ENCODE measurements around the gene TESK2. TPM values are rescaled to one million over a fixed set of nuclear protein-coding genes. Genes with fewer than 3 reads are reported as not detected.
"Not testable (repeated sequence)": the region's sequence is repeated elsewhere in the genome, so short reads cannot be mapped to it uniquely, and the experiment has no call there.

The TESK2 gene
- total RNA-seq, 1 donor from 2014 or later = 14.9 TPM

DNA sequence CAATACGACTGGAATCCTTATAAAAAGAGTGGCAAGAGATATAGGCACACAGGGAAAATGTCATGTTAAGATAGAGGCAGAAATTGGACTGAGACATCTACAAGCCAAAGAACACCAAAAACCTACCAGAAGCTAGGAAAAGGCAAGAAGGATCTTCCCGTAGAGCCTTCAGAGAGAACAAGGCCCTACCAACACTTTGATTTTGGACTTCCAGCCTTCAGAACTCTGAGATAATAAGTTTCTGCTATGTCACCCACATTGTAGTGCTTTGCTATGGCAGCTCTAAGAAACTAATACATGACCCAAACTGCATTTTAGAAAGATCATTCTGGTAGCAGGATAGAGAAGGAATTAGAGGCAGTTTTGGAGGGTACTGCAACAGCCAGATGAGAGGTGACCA lies 126.7 kb downstream of the TESK2 start:
- H3K9ac ChIP-seq = no peak overlapping the region
- H3K36me3 Mint-ChIP-seq = no peaks in the 10 kb centered on the region
- no peaks in the 10 kb centered on the region for H3K27me3 ChIP-seq
- H3K9me3 Mint-ChIP-seq = no peaks in the 10 kb centered on the region
- H3K9me3 ChIP-seq (ENCODE audit: low read depth) = no peaks in the 10 kb centered on the region
- DNase-seq (ENCODE audit: low spot score) = no peak
- H3K27me3 Mint-ChIP-seq (ENCODE audit: insufficient read depth, low read depth) = no peaks in the 10 kb centered on the region
- H2AFZ ChIP-seq (replicated peaks) = no peak overlapping the region
- peaks cover 34% of the 10 kb centered on the region for H3F3A ChIP-seq (ENCODE audit: low read depth)
- peaks cover 10% of the 10 kb centered on the region for H3K4me1 Mint-ChIP-seq
- H3K79me2 ChIP-seq (ENCODE audit: low read depth) = no peaks in the 10 kb centered on the region
- H3K27ac Mint-ChIP-seq = no peak overlapping the region
- TF ChIP-seq EZH2phosphoT487 (IDR thresholded peaks at IDR 0.05) (no peak), EZH2 (IDR thresholded peaks at IDR 0.05) (no peak)
- TF ChIP-seq, protein P1, sequence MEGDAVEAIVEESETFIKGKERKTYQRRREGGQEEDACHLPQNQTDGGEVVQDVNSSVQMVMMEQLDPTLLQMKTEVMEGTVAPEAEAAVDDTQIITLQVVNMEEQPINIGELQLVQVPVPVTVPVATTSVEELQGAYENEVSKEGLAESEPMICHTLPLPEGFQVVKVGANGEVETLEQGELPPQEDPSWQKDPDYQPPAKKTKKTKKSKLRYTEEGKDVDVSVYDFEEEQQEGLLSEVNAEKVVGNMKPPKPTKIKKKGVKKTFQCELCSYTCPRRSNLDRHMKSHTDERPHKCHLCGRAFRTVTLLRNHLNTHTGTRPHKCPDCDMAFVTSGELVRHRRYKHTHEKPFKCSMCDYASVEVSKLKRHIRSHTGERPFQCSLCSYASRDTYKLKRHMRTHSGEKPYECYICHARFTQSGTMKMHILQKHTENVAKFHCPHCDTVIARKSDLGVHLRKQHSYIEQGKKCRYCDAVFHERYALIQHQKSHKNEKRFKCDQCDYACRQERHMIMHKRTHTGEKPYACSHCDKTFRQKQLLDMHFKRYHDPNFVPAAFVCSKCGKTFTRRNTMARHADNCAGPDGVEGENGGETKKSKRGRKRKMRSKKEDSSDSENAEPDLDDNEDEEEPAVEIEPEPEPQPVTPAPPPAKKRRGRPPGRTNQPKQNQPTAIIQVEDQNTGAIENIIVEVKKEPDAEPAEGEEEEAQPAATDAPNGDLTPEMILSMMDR (IDR thresholded peaks at IDR 0.05) = no peak
- peaks cover 13% of the 10 kb centered on the region for H3K4me1 ChIP-seq
- no peak overlapping the region for H3K27ac ChIP-seq
- no peaks in the 10 kb centered on the region for H4K20me1 ChIP-seq (ENCODE audit: low read depth)
- no peaks in the 10 kb centered on the region for H3K36me3 ChIP-seq
- no peak overlapping the region for H3K4me3 Mint-ChIP-seq
- no peak overlapping the region for H3K4me3 ChIP-seq
- no peak overlapping the region for H3K4me2 ChIP-seq

DNA sequence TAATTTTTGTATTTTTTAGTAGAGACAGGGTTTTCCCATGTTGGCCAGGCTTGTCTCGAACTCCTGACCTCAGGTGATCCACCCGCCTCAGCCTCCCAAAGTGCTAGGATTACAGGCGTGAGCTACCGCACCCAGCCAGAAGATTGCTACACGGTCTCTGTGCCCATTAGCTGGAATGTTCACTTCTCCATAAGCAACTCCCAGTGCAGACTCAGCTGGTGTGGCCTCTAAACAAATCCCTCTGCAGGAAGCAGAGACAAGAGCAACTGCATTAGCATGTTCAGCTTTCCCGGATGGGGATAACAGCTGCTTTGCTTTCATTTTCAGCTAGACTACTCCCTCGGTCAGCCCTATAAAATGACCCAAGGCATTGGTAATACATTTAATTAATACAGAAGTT lies 130.0 kb downstream of the TESK2 start:
- H3K4me3 ChIP-seq; H3K9me3 ChIP-seq (ENCODE audit: low read depth); H3K27ac ChIP-seq; H3K27me3 Mint-ChIP-seq (ENCODE audit: insufficient read depth, low read depth); H2AFZ ChIP-seq (replicated peaks); H3K36me3 ChIP-seq; H3K36me3 Mint-ChIP-seq; H3K27me3 ChIP-seq; H3K27ac Mint-ChIP-seq; H3K9me3 Mint-ChIP-seq; H3K9ac ChIP-seq; H3K4me3 Mint-ChIP-seq; H4K20me1 ChIP-seq (ENCODE audit: low read depth); H3K79me2 ChIP-seq (ENCODE audit: low read depth): not testable (repeated sequence)
- peaks cover 13% of the 10 kb centered on the region for H3K4me1 ChIP-seq
- DNase-seq (ENCODE audit: low spot score) = peak; percentile 61
- peaks cover 10% of the 10 kb centered on the region for H3K4me1 Mint-ChIP-seq
- H3K4me2 ChIP-seq = peak overlapping the region; percentile 32
- peaks cover 32% of the 10 kb centered on the region for H3F3A ChIP-seq (ENCODE audit: low read depth)

DNA sequence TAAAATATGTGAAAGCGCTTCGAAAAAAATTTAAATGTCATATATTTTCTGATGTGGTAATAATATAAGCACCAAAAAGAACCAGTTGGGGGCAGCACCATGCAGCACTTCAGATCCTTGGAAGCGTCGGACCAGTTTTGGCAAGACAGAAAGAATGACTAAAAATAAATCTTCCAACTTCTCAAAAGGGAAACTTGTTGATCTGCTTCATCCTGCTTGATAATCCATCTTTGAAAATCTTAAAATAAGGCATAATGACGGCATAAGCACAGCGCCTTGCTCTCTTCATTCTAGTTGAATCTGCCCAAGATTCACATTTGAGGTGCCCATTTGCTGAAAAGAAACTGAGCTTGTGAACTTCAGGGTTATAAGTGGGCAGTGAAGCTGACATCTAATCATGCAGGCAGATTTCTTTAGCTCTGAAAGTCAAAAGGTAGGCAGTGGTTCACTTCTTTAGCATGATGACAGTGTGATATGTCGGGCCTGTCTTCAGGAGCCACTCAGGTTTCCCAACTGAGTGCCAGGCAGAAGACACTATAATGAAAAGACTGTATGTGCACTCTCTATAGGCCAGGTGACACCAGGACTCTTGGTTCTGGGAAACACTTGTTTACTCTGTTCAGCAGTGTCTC lies 131.0 kb downstream of the TESK2 start:
- Histone ChIP-seq H3F3A (ENCODE audit: low read depth) (peaks cover 22% of the 10 kb centered on the region), H3K4me2 (peak overlapping the region; percentile 32), H3K27ac (no peak overlapping the region), H3K27me3 (no peaks in the 10 kb centered on the region), H3K4me1 (peaks cover 11% of the 10 kb centered on the region), H3K9ac (no peak overlapping the region), H3K9me3 (ENCODE audit: low read depth) (no peaks in the 10 kb centered on the region), H2AFZ (replicated peaks) (peak overlapping the region; percentile 64), H3K79me2 (ENCODE audit: low read depth) (no peaks in the 10 kb centered on the region), H4K20me1 (ENCODE audit: low read depth) (no peaks in the 10 kb centered on the region), H3K36me3 (no peaks in the 10 kb centered on the region), H3K4me3 (no peak overlapping the region)
- DNase-seq (ENCODE audit: low spot score) = peak; percentile 59
- no peak overlapping the region for H3K27ac Mint-ChIP-seq
- no peaks in the 10 kb centered on the region for H3K9me3 Mint-ChIP-seq
- no peaks in the 10 kb centered on the region for H3K27me3 Mint-ChIP-seq (ENCODE audit: insufficient read depth, low read depth)
- H3K36me3 Mint-ChIP-seq = no peaks in the 10 kb centered on the region
- H3K4me1 Mint-ChIP-seq = peaks cover 10% of the 10 kb centered on the region
- no peak for TF ChIP-seq EZH2 (IDR thresholded peaks at IDR 0.05)
- TF ChIP-seq, protein P1 (IDR thresholded peaks at IDR 0.05) = peak; percentile 73
- no peak overlapping the region for H3K4me3 Mint-ChIP-seq

DNA sequence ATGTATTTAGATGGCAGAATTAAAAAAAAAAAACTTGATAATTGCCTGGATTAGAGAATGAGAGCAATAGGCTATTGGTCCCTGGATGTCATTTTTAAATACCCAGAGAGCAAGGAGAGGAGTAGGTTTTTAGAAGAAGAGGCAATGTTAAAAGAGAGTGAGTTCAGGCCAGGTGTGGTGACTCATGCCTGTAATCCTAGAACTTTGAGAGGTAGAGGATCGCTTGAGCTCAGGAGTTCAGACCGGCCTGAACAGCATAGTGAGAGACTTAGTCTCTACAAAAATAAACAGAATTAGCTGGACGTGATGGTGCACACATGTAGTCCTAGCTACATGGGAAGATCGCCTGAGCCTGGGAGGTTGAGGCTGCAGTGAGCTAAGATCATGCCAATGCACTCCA lies 134.8 kb downstream of the TESK2 start:
- Mint-ChIP-seq H3K4me1 (peaks cover 10% of the 10 kb centered on the region), H3K27me3 (ENCODE audit: insufficient read depth, low read depth) (no peaks in the 10 kb centered on the region), H3K4me3 (no peak overlapping the region), H3K36me3 (no peaks in the 10 kb centered on the region), H3K9me3 (no peaks in the 10 kb centered on the region), H3K27ac (no peak overlapping the region)
- Histone ChIP-seq H3K27ac (no peak overlapping the region), H4K20me1 (ENCODE audit: low read depth) (no peaks in the 10 kb centered on the region), H3F3A (ENCODE audit: low read depth) (peaks cover 12% of the 10 kb centered on the region), H3K9ac (no peak overlapping the region), H3K4me3 (no peak overlapping the region), H3K27me3 (no peaks in the 10 kb centered on the region), H2AFZ (replicated peaks) (no peak overlapping the region), H3K9me3 (ENCODE audit: low read depth) (no peaks in the 10 kb centered on the region), H3K79me2 (ENCODE audit: low read depth) (no peaks in the 10 kb centered on the region), H3K4me2 (no peak overlapping the region), H3K36me3 (no peaks in the 10 kb centered on the region), H3K4me1 (peaks cover 7% of the 10 kb centered on the region)
- TF ChIP-seq EZH2 (IDR thresholded peaks at IDR 0.05) = no peak
- no peak for TF ChIP-seq EZH2phosphoT487 (IDR thresholded peaks at IDR 0.05)
- TF ChIP-seq, protein P1 (IDR thresholded peaks at IDR 0.05) = no peak
- DNase-seq (ENCODE audit: low spot score) = no peak
